T-helper 2 cell treated with Interferon-gamma antibody and Interleukin-4, amounts not matched to agents 100 ng/mL and 5 ng/mL, for 36 hours (primary cell): ENCODE measurements around the gene SPDYE3. TPM values are rescaled to one million over a fixed set of nuclear protein-coding genes. Genes with fewer than 3 reads are reported as not detected.
"Not testable (repeated sequence)": the region's sequence is repeated elsewhere in the genome, so short reads cannot be mapped to it uniquely, and the experiment has no call there.

Experiments
- intact Hi-C: fragments of 100-400 bp; cut with micrococcal nuclease; formaldehyde crosslinking; loops from one replicate; pipeline ENCODE4 v1.15.1; 2023
- total RNA-seq: library from RNA; stranded (reverse); gene quantifications from 2 replicates; pipeline ENCODE4 v1.2.3, GENCODE V29; 2022

The SPDYE3 gene
- total RNA-seq, 1 donor from 2014 or later = not detected

DNA sequence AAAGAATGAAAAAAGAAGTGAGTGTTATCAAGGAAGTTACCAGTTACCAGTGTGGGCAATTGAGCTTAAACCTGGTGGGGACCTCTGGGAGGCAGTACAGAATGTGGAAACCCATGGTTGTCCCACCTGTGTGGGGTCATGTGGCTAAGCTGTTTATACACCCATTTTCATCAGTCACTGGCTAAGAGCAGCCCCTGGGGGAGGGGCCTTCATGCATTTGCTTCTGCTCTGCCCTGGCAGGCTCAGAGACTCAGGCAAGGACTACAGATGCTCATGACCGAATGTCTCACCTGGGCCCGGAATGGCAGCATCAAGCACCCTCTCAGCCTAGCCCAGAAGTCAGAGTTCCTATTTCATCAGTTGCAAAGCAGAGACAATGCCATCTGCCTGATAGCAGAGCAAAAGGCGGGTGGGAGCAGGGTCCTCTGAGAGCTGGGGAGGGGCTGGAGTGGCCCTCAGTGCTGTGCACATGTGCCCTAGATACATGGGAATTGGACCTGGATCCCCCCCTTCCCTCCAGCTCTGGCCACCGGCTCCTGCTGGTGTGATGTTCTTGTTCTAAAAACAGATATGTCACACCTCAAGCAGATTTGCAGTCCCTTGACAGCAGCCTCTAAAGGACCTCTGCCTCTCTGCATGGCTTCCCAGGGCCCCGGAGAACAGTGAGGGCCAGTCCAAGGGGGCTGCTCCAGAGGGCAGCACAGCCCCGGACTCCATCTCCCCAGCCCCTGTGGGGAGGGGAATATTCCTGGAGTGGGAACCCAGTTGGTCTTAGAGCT lies 20.1 kb upstream of the SPDYE3 start:
- intact Hi-C loops = not testable (repeated sequence)

DNA sequence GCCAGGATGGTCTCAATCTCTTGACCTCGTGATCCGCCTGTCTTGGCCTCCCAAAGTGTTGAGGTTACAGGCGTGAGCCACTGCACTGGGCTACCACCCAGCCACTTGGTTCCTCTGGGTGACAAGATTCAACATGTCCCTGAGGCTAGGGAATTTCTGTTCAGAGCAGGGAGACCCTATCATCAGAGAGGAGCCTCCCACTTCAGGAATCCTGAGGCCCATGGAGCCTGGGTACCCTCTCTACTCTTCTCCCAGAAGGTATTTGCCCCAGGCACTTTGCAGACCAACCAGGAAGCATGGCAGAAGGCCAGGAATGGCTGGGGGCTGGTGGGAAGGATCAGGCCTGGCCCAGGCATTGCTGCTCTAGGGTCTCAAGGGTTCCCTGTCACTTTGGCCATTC lies 19.2 kb upstream of the SPDYE3 start:
- intact Hi-C loops = not testable (repeated sequence)

DNA sequence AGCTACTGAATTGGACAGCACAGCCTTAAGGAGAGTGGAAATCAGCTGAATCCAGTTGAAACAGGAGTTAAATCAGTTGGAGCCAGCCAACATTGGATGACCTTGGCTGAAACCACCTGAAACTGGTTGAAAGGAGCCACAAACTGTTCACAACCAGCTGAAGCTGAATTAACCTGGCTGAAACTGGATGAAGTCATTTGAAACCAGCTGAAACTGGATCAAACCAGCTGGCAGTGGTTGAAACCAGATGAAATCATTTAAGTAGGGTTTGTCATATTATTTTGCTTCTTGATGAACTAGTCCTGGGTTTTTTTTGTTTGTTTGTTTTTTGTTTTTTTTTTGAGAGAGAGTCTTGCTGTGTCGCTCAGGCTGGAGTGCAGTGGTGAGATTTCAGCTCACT lies 15.3 kb upstream of the SPDYE3 start:
- intact Hi-C loops = not testable (repeated sequence)

DNA sequence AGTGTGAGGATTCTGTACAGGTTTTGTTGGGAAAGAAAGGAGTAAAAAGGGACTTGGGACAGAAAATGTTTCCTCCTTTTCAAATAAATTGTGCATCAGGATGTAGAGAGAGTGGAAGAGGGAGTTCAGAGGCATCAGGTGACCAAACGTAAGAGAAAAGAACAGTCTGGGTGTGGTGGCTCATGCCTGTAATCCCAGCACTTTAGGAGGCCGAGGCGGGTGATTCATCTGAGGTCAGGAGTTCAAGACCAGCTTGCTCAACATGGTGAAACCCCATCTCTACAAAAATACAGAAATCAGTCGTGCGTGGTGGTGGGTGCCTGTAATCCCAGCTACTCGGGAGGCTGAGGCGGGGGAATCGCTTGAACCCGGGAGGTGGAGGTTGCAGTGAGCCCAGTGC lies 12.2 kb upstream of the SPDYE3 start:
- intact Hi-C loops = not testable (repeated sequence)

DNA sequence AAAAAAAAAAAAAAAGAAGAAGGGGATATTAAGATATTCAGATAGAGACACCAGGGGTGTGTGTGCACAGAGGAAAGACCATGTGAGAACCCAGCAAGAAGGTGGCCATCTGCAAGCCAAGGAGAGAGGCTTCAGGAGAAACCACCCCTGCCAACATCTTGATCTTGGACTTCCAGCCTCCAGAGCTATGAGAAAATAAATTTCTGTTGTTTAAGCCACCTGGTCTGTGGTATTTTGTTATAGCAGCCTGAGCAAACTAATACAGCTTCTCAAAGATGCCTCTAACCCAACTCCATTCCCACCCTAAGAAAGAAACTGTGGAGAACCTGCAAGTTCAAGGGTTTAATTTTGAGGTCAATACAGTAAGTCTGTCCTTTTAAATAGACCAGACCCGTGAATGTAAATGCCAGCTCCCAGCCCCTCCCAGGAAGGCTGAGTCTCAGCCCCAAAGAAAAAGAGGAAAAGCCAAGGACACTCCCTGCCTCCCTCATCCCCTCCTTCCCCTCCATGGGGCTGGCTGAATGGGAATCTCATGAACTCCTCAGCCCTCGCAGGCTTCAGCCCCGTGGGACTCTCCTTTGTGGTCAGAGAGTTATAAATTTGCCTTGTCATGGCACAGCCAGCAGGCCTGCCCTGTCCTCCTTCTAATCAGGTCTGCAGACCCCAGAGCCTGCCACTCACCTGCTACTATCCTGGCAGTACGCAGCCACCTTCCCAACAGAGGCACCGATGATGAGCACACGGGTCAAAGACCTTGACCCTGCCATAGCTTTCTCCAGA lies 9.5 kb upstream of the SPDYE3 start:
- intact Hi-C loops = not testable (repeated sequence)

DNA sequence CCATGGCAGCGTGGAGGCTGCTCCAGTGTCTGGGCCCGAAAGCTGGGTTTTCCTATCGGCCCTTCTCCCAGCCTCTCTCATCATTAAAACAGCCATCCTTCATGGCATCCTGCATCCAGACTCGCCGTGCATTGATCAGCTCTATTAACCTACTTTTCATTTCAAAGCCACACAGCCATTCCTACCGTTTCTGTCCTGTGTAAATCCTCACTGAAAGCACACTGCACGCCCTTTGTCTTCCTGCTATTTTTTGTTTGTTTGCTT lies 8.9 kb upstream of the SPDYE3 start:
- intact Hi-C loops = not testable (repeated sequence)

DNA sequence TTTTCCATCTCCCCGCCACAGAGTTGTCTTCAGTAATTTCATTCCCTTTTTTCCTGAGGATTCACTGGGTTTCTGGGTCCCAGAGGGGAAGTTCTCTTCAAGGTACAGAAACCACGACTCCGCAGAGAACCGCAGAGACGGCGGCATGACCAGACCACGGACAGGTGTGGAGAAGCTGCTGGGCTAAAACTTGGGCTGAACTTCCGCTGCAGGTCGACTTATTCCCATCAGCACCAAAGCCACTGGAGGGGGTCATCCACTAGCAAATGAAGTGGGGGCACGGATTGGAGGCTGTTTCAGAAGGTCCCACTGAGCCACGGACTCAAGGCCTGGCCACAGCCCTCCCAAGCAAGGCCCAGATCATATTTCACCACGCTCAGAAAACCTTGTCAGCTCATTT lies 3.0 kb upstream of the SPDYE3 start:
- intact Hi-C loops = not testable (repeated sequence)

DNA sequence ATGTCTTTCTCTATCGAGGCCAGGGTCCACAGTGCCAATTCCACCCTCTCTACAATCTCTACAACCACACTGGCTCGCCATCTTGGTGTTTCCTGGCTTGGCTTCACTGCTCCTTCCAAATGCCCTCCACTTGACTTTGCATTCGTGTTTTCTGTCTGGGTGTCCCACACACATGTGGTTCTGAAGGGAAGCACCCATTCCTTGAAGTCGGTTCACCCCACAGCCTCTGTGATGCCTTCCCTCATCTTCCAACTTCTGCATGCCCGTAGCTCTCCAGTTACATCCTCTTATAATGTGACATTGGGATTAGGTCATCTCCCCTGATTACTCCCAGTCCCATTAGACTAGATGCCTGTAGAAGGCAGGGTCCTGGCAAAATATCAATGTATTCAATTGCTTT lies 10.8 kb downstream of the SPDYE3 start:
- intact Hi-C loops = not testable (repeated sequence)

DNA sequence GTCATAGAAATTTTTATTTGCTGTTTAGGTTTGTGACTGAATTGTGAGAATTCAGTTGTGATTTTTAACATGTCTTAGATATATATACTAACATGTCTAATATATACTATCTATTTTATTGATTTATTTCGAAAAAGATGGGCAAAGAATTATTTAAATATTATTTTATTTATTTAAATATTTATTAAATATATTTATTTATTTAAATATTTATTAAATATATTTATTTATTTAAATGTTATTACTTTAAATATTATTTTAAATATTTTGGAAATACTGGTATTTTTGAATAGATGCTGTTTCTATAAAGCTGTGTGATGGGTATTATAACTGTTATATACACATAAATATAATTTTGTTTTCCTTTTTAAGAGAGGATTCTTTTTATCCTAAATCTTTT lies 14.1 kb downstream of the SPDYE3 start:
- intact Hi-C loops = not testable (repeated sequence)

DNA sequence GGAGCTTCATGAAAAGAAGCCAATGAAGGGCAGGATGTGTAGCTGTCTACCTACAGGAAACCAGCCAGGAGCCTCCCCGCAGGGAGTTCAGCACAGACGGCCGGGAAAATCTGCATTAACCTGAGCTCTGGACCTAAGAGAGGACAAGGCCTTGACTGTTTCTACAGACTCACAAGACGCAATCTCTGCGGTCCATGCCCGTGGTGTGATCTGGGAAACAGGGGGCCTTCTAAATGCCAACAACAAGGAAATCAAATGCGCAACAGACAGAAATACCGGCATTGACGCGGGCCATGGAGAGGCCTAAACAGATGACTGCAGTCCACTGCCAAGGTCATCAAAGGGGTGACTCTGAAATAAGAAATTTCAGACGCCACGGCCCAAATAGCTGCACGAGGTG lies 16.7 kb downstream of the SPDYE3 start:
- intact Hi-C loops = not testable (repeated sequence)

DNA sequence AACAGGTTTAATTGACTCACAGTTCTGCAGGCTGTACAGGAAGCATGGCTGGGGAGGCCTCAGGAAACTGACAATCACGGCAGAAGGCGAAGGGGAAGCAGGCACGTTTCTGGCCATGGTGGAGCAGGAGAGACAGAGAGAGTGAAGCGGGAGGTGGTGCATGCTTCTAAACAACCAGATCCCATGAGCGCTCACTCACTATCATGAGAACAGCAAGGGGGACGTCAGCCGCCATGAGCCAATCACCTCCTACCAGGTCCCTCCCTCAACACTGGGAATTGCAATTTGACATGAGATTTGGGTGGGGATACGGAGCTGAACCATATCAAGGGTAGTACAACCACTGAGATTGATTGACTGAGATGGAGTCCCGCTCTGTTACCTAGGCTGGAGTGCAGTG lies 18.2 kb downstream of the SPDYE3 start:
- intact Hi-C loops = not testable (repeated sequence)

DNA sequence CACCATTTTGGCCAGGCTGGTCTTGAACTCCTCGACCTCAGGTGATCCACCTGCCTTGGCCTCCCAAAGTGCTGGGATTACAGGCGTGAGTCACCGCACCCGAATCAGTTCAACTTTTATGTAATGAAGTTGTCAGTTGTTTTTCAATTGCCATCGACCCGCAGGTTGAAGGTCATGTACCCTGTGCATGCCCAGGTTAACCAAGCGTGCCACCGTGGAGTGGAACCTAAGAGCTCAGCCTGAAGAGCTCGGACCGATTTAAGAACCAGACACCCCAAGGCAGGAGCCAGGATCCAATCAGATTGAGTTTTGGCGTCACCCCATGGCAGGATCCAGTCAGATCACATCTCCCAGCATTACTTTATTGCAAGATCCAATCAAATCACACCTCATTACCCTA lies 19.4 kb downstream of the SPDYE3 start:
- intact Hi-C loops = not testable (repeated sequence)

DNA sequence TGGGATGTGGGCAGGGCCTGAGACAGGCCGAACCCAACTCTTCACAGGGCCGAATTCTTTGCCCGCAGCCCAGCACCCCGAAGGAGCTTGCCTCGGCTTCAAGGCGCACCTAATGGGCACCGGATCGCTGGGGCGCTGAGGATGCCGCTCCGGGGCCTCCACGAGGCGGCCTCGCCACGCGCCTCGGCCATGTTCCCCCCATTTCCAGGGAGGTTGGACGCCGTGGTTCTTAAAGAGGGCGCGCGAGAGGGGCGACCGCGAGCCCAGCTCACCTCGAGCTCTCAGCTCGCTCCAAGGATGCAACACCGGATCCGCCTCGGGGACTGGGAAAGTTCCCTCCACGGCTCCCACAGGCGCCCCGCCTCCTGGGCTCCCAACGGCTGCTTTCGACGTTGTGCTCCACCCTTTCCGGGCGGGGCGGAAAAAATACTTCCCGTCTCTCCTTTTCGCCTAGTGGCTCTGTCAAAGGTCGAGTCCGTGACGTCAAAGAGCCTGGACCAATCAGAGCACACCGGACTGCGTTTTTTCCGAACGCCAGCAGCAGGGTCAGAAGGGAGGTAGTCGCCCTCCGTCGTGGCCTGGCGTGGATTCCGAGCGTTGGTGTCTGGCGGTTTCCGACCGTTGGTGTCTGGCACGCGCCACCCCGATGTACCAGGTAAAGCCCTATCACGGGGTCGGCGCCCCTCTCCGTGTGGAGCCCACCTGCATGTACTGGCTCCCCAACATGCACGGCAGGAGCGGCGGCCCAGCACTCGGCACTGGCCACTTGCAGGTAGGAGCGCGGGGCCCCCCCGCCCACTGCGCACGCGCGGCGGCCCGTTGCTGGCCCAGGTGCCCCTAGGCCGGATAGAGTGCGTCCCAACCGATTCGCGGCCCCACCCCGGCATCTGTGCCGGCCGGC lies 28.3 kb downstream of the SPDYE3 start:
- intact Hi-C loops = loop anchor here (1.0 kb wide), 1 partner anchor 8 kb away; no protein-coding TSS in a partner anchor

DNA sequence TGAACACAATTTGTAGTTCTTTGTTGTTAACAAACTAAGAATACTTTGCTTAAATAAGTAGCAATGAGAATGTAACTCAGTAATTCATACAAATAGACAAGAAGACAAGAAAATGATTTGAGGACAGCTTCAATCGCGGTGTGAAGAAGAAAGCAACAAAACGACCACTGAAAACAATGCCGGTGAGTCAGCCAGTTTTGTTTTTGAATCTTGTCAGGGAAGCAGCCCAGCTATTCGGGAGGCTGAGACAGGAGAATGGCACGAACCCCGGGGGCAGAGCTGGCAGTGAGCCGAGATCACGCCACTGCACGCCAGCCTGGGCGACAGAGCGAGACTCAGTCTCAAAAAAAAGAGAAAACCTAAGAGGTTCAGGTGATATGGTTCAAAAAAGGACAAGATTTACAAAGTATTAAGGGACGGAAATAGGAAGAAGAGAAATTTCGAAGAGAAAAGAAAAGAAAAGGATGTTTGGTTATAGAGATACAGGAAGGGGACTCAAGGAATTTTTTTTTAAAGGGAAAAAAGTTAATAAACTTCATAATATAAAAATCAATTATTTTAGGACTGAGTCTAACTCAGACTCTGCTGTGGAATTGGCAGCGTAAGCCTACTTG lies 30.7 kb downstream of the SPDYE3 start:
- intact Hi-C loops = not testable (repeated sequence)

DNA sequence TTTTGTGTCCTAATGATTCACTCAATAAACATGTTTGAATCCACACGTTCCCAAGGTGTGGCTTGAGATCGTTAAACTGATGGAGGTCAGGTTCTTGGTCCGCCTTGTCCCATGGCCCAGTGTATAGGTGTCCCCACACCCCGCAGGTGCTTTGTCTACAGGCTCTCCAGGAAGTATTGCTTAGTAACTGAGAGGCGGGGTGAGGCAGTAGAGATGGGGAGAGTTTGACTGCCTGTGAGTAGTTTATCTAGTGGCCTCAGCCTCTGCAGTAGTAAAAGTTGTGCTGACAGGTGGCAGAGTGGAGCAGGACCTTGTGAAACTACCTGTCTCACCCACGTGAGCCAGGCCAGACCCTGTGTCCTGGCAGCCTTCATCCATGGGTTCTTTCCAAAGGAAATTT lies 33.8 kb downstream of the SPDYE3 start:
- intact Hi-C loops = loop anchor here (10.0 kb wide), 1 partner anchor 116 kb away; no protein-coding TSS in a partner anchor

DNA sequence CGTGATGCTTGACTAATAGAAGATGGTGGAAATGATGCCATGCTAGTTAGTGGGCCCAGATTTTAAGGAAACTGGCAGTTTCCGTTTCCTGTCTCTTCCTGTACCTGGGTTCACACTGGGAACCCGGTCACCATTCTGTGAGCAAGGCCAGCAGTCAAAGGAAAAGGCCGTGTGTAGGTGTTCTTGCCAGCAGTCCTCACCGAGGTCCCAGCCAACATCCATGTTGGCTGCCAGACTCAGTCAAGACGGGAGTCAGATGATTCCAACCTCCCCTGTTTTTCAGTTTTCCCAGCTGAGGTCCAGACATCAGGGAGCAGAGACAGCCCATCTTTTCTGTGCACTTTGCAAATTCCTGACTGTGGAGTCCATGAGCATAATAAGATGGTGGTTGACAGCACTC lies 35.3 kb downstream of the SPDYE3 start:
- intact Hi-C loops = loop anchor here (10.0 kb wide), 1 partner anchor 118 kb away; no protein-coding TSS in a partner anchor

DNA sequence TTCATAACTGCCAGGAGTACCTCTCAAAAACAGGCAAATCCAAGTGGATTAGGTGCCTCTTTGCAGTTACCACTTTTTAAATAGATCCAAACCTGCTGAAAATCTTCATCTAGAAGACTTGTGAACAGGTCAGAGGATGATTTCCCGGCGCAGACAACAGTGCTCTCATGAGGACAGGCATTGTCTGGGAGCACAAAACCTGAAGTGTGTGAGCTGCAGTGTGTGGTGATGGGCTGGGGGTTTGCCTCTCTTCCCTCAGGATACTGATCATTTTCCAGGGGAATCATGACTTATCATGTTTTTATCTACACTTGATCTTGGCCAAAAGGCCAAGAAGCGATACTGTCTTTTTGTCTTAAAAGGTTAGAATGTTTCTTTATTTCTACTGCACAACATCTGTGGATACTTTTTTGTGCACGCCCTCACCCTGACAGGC lies 36.6 kb downstream of the SPDYE3 start:
- intact Hi-C loops = loop anchor here (1.0 to 10.0 kb wide), 4 partner anchors 8 to 217 kb away; partner anchors contain the start of genes MBLAC1, MEPCE and ZCWPW1

DNA sequence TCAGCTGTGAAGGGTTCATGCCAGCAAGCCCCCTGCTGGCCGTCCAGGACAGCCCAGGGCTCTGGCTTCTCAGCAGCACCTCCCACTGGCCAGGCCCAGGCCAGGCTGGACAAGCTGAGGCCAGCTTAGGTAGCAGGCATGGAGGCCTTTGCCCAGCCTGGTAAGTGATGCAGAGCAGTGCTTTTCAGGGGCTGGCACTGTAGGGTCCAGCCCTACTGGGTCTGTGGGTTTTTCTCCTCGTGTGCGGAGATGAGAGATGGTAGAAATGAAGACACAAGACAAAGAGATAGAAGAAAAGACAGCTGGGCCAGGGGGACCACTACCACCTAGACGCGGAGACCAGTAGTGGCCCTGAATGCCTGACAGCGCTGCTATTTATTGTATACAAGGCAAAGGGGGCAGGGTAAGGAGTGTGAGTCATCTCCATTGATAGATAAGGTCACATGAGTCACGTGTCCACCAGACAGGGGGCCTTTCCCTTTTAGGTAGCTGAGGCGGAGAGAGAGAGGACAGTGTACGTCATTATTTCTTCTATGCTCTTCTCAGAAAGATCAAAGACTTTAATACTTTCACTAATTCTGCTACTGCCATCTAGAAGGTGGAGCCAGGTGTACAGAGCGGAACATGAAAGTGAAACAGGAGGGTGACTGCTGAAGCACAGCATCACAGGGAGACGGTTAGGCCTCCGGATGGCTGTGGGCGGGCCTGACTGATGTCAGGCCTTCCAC lies 37.2 kb downstream of the SPDYE3 start:
- intact Hi-C loops = loop anchor here (1.0 to 10.0 kb wide), 4 partner anchors 8 to 218 kb away; partner anchors contain the start of genes MBLAC1, MEPCE and ZCWPW1

DNA sequence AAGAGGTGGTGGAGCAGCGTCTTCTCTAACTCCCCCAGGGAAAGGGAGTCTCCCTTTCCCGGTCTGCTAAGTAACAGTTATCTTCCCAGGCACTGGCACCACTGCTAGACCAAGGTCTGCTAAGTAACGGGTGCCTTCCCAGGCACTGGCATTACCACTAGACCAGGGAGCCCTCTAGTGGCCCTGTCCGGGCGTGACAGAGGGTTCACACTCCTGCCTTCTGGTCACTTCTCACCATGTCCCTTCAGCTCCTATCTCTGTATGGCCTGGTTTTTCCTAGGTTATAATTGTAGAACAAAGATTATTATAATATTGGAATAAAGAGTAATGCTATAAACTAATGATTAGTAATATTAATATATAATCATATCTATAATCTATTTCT lies 37.8 kb downstream of the SPDYE3 start:
- intact Hi-C loops = loop anchor here (2.0 to 10.0 kb wide), 3 partner anchors 84 to 218 kb away; partner anchors contain the start of genes MBLAC1, MEPCE and ZCWPW1

DNA sequence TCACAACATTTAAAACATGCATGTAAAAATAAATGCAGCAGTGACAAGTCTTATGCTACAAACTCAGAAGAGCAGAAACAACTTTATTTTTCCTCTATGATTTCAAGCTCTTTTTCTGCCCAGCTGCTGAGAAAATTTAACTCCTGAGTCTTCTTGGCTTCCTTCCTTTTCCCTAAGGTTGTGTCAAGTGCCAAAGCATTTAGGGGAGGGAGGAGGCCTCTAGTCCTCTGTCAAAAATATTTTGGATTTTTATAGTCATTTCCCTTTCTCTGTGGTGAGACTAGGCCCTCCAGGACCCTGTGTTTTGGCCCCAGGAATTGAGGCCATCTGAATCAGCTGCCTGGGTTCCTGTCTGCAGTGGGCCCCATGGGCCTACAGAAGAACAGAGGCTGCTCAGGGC lies 39.4 kb downstream of the SPDYE3 start:
- intact Hi-C loops = loop anchor here (10.0 kb wide), 1 partner anchor 122 kb away; no protein-coding TSS in a partner anchor
